Nephron (organoid): ENCODE measurements around the gene CHAD.

Experiments
- H3K27ac Mint-ChIP-seq, 3 experiments: 2 replicates each; pipeline ENCODE4 v1.8.0; 2020; ENCODE audit warnings: mixed read lengths in 3 of 3, mild to moderate bottlenecking in 2 of 3, moderate library complexity in 1 of 3
- H3K27me3 Mint-ChIP-seq: 2 replicates; pipeline ENCODE4 v1.8.0; 2021; ENCODE audit warnings: low read depth, mild to moderate bottlenecking, moderate library complexity, mixed read lengths
- H3K36me3 Mint-ChIP-seq: 2 replicates; pipeline ENCODE4 v1.8.0; 2020; ENCODE audit warnings: low read depth, mixed read lengths
- H3K4me1 Mint-ChIP-seq: 2 replicates; pipeline ENCODE4 v1.8.0; 2020; ENCODE audit warnings: mixed read lengths
- H3K4me3 Mint-ChIP-seq, 3 experiments: 2 replicates each; pipeline ENCODE4 v1.8.0; 2020; ENCODE audit warnings: mild to moderate bottlenecking in 3 of 3, mixed read lengths in 3 of 3, moderate library complexity in 2 of 3
- H3K9me3 Mint-ChIP-seq: 2 replicates; pipeline ENCODE4 v1.8.0; 2020; ENCODE audit warnings: mixed read lengths
- CTCF ChIP-seq, 3 experiments: fragments of 200-600 bp; sonication (generic); IDR thresholded peaks; one replicate each; pipeline ENCODE4 v1.5.0; 2021; ENCODE audit warnings: antibody characterized with exemption in 3 of 3; ENCODE audit not compliant: unreplicated experiment in 3 of 3

CHAD gene

GRCh38 chr17:50505591-50506130 is 37.0 kb upstream of the CHAD start:
- no peak overlapping the region for H3K27ac Mint-ChIP-seq
- no peaks in the 10 kb centered on the region for H3K36me3 Mint-ChIP-seq
- H3K4me1 Mint-ChIP-seq, result peaks cover 29% of the 10 kb centered on the region
- H3K9me3 Mint-ChIP-seq, result no peaks in the 10 kb centered on the region
- peaks cover 13% of the 10 kb centered on the region for H3K27me3 Mint-ChIP-seq
- no peak for TF ChIP-seq CTCF (IDR thresholded peaks at IDR 0.05; ENCODE audit: unreplicated experiment in 3 of 3)
- peak overlapping the region in 2 of 3 experiments; percentile 20 to 24 for H3K4me3 Mint-ChIP-seq

- H3K27ac Mint-ChIP-seq, result peak overlapping the region; percentile 30 to 79 (median 31)
- no peaks in the 10 kb centered on the region for H3K9me3 Mint-ChIP-seq
- no peak for TF ChIP-seq CTCF (IDR thresholded peaks at IDR 0.05; ENCODE audit: unreplicated experiment in 3 of 3)
- H3K4me3 Mint-ChIP-seq, result no peak overlapping the region
- peaks cover 13% of the 10 kb centered on the region for H3K4me1 Mint-ChIP-seq
- no peaks in the 10 kb centered on the region for H3K36me3 Mint-ChIP-seq
- peaks cover 9% of the 10 kb centered on the region for H3K27me3 Mint-ChIP-seq
These were observed 33.8 kb upstream of the CHAD start for GRCh38 chr17:50502301-50502990.

- H3K4me1 Mint-ChIP-seq, result peaks cover 12% of the 10 kb centered on the region
- H3K27me3 Mint-ChIP-seq, result peaks cover 12% of the 10 kb centered on the region
- H3K4me3 Mint-ChIP-seq, result no peak overlapping the region
- peak; percentile 36 to 55 (median 43) for TF ChIP-seq CTCF (IDR thresholded peaks at IDR 0.05; ENCODE audit: unreplicated experiment in 3 of 3)
- no peaks in the 10 kb centered on the region for H3K9me3 Mint-ChIP-seq
- H3K36me3 Mint-ChIP-seq, result no peaks in the 10 kb centered on the region
- H3K27ac Mint-ChIP-seq, result no peak overlapping the region
These were observed 32.4 kb upstream of the CHAD start for GRCh38 chr17:50501054-50501453.

GRCh38 chr17:50499721-50500120 is 31.0 kb upstream of the CHAD start:
- H3K9me3 Mint-ChIP-seq, result no peaks in the 10 kb centered on the region
- no peak overlapping the region for H3K4me3 Mint-ChIP-seq
- peaks cover 17% of the 10 kb centered on the region for H3K27me3 Mint-ChIP-seq
- H3K27ac Mint-ChIP-seq, result no peak overlapping the region
- H3K4me1 Mint-ChIP-seq, result peaks cover 12% of the 10 kb centered on the region
- TF ChIP-seq CTCF (IDR thresholded peaks at IDR 0.05; ENCODE audit: unreplicated experiment in 3 of 3), result no peak
- no peaks in the 10 kb centered on the region for H3K36me3 Mint-ChIP-seq

GRCh38 chr17:50499270-50499669 is 30.6 kb upstream of the CHAD start:
- Mint-ChIP-seq H3K4me1 (peaks cover 12% of the 10 kb centered on the region), H3K36me3 (no peaks in the 10 kb centered on the region), H3K27me3 (peaks cover 17% of the 10 kb centered on the region), H3K9me3 (no peaks in the 10 kb centered on the region), H3K4me3 (no peak overlapping the region), H3K27ac (no peak overlapping the region)
- no peak for TF ChIP-seq CTCF (IDR thresholded peaks at IDR 0.05; ENCODE audit: unreplicated experiment in 3 of 3)
